Heart right ventricle (tissue), 16 donors: ENCODE results near the gene TWSG1. TPM values are rescaled to one million over a fixed set of nuclear protein-coding genes. Genes with fewer than 3 reads are reported as not detected.

Source experiments
- ATAC-seq, 8 donors: fragments of 200-7000 bp; cut with Tn5 transposase; one replicate each; pipeline ENCODE4 v1.9.1; 2020; ENCODE audit warnings: mild to moderate bottlenecking in 8 of 8, moderate library complexity in 8 of 8, moderate number of reproducible peaks in 1 of 8
- DNase-seq, 2 donors: peaks; one replicate each; pipeline ENCODE4 v3.0.0-alpha.2; 2020
- H3K27ac ChIP-seq, 10 donors: fragments of 200-600 bp; sonication (generic) in 2 of 10; one replicate each; pipeline versions ENCODE4 v1.5.0 to v1.8.0; 2020 to 2022; ENCODE audit warnings: mild to moderate bottlenecking in 3 of 10
- H3K27me3 ChIP-seq, 7 donors: fragments of 200-600 bp; one replicate each; pipeline ENCODE4 v1.8.0; 2021 to 2022; ENCODE audit warnings: mild to moderate bottlenecking in 2 of 7
- H3K36me3 ChIP-seq, 9 donors: fragments of 200-600 bp; sonication (generic) in 1 of 9; one replicate each; pipeline versions ENCODE4 v1.5.0 to v1.8.0; 2020 to 2022; ENCODE audit warnings: mild to moderate bottlenecking in 2 of 9
- H3K4me1 ChIP-seq, 9 donors: fragments of 200-600 bp; sonication (generic) in 1 of 9; one replicate each; pipeline versions ENCODE4 v1.5.0 to v1.8.0; 2020 to 2022; ENCODE audit warnings: mild to moderate bottlenecking in 4 of 9
- H3K4me3 ChIP-seq, 10 donors: fragments of 200-600 bp; sonication (generic) in 2 of 10; one replicate each; pipeline versions ENCODE4 v1.5.0 to v1.8.0; 2020 to 2022; ENCODE audit warnings: mild to moderate bottlenecking in 7 of 10, moderate library complexity in 2 of 10
- H3K9me3 ChIP-seq, 11 donors: fragments of 200-600 bp in 10 of 11; sonication (generic) in 2 of 11; one replicate each; pipeline versions ENCODE4 v1.5.0 to v1.8.0; 2013 to 2022; ENCODE audit warnings: mild to moderate bottlenecking in 2 of 11, control low read depth in 1 of 11, moderate library complexity in 1 of 11
- WGBS, 2 donors: extraction: QIAGEN DNeasy Blood & Tissue Kit; methylation state at CpG; one replicate each; pipeline ENCODE4 v1.1.7; 2013; ENCODE audit warnings: inconsistent platforms in 1 of 2; 5-methylcytosine and 5-hydroxymethylcytosine counted together
- intact Hi-C, 10 donors: fragments of 100-400 bp; cut with DNase I; formaldehyde crosslinking; loops; one replicate each; pipeline versions ENCODE4 v1.11.1 to v1.14.2; 2022
- polyA plus RNA-seq, 2 donors: library from polyadenylated mRNA; stranded (reverse); fragments of 200-250 nt; gene quantifications; one replicate each; pipeline ENCODE4 v1.2.3, GENCODE V29; 2013
- total RNA-seq, 10 donors: library from RNA; stranded (reverse); fragmentation: NEBNext Ultra II Directional in 3 of 10; extraction: Animal tissue kit (Norgen Biotek cat#: 25700) in 3 of 10; gene quantifications; one replicate each; pipeline versions ENCODE4 v1.2.1 to v1.2.4, GENCODE V29; 2021 to 2023
- TF ChIP-seq, protein P1 (sequence below), 9 donors: fragments of 200-600 bp; sonication (generic) in 2 of 9; IDR thresholded peaks; one replicate each; pipeline versions ENCODE4 v1.5.0 to v1.8.0; 2021 to 2022; ENCODE audit warnings: antibody characterized with exemption in 9 of 9, mild to moderate bottlenecking in 5 of 9, moderate library complexity in 1 of 9
- donor health status: Arrhythmogenic right ventricular cardiomyopathy.
- donor health status: ischemic (EF 13 %, LVEDD 7.1; RV severe dilation, severe dysfunction).
- donor health status: healthy with polysubstance abuse.
- donor health status: DM: no; HTN: yes; CAD: no.
- donor health status: DM: no; HTN: no; CAD: no.
- donor health status: ischemic (EF 25% LVEDD 6.9; RV normal size, moderate dysfunction).
- donor health status: ischemic (EF 25% LVEDD 5.7; RV mildly dilated, moderate dysfunction).
- donor health status: healthy.
- donor health status: DM: yes; HTN: yes; CAD: no.
- donor health status: Ischemic cardiomyopathy.
- donor health status: ischemic (EF 35%, LVEDD 5.7; RV mildly dilated, moderate dysfunction).
- donor health status: nonischemic (EF 11% LVEDD 7.7; RV severe dilation, severe dysfunction).
- donor health status: DM: yes; HTN: yes; CAD: no.
- donor health status: PGD.
- donor health status: ischemic (EF 29% LVEDD 5.4; RV normal size, mild dysfunction).
- donor health status: nonischemic (EF 23%, LVEDD 6.1; RV moderate dilation, normal function).

TWSG1 gene
- total and polyA plus RNA-seq, 12 donors: 6.6 to 15.0 (median 11.2) TPM

- Histone ChIP-seq H3K9me3 (peaks cover 0 to 7% (median 0%) of the 10 kb centered on the region in 11 donors), H3K27ac (no peak overlapping the region), H3K4me1 (peaks cover 0 to 4% (median 0%) of the 10 kb centered on the region in 9 donors), H3K36me3 (peaks cover 0 to 5% (median 0%) of the 10 kb centered on the region in 9 donors), H3K27me3 (no peaks in the 10 kb centered on the region), H3K4me3 (no peak overlapping the region)
- DNase-seq: no peak
- WGBS, 2 donors: 63 to 64% methylated on average over 4 of the region's 4 CpGs
- ATAC-seq: no peak
- intact Hi-C loops: no loop called here
- TF ChIP-seq, protein P1, sequence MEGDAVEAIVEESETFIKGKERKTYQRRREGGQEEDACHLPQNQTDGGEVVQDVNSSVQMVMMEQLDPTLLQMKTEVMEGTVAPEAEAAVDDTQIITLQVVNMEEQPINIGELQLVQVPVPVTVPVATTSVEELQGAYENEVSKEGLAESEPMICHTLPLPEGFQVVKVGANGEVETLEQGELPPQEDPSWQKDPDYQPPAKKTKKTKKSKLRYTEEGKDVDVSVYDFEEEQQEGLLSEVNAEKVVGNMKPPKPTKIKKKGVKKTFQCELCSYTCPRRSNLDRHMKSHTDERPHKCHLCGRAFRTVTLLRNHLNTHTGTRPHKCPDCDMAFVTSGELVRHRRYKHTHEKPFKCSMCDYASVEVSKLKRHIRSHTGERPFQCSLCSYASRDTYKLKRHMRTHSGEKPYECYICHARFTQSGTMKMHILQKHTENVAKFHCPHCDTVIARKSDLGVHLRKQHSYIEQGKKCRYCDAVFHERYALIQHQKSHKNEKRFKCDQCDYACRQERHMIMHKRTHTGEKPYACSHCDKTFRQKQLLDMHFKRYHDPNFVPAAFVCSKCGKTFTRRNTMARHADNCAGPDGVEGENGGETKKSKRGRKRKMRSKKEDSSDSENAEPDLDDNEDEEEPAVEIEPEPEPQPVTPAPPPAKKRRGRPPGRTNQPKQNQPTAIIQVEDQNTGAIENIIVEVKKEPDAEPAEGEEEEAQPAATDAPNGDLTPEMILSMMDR (IDR thresholded peaks at IDR 0.05): no peak
Measured at GRCh38 chr18:9380621-9381395, 46.2 kb downstream of the TWSG1 start.

- no peak for ATAC-seq
Measured at GRCh38 chr18:9386879-9387278, 52.3 kb downstream of the TWSG1 start.

DNA sequence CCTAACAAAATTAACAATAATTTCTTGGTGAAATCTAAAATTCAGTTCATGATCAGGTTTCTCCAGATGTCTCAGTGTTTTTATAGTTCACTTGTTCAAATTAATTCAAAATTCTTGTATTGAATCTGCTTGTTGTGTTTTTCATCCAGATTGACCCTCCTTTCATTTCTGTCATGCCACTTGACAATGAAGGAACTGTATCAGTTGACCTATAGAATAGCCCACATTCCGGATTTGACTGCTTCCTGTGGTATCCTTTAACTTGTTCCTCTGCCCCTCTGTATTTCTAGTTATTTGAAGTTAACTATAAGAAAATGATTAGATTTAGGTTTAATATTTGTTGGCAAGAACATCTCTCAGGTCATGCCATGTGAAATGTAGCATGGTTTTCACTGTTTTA is 53.3 kb downstream of the TWSG1 start:
- Histone ChIP-seq H3K27me3 (no peaks in the 10 kb centered on the region), H3K36me3 (peaks cover 0 to 21% (median 4%) of the 10 kb centered on the region in 9 donors), H3K4me1 (no peaks in the 10 kb centered on the region), H3K27ac (no peak overlapping the region), H3K4me3 (no peak overlapping the region), H3K9me3 (peaks cover 0 to 22% (median 14%) of the 10 kb centered on the region in 11 donors)
- no peak for ATAC-seq
- DNase-seq: no peak
- intact Hi-C loops: no loop called here
- TF ChIP-seq, protein P1 (IDR thresholded peaks at IDR 0.05): no peak
- 72 to 76% methylated on average over 1 of the region's 1 CpG for WGBS, 2 donors

More at GRCh38 chr18:9386879-9387278, 52.3 kb downstream of the TWSG1 start:
- H3K27me3 ChIP-seq: no peaks in the 10 kb centered on the region
- WGBS, 2 donors: 61 to 70% methylated on average over 1 of the region's 1 CpG
- H3K27ac ChIP-seq: no peak overlapping the region
- TF ChIP-seq, protein P1 (IDR thresholded peaks at IDR 0.05): no peak
- no peak for DNase-seq
- peaks cover 0 to 16% (median 4%) of the 10 kb centered on the region in 9 donors for H3K36me3 ChIP-seq
- H3K9me3 ChIP-seq: peaks cover 0 to 16% (median 10%) of the 10 kb centered on the region in 11 donors
- H3K4me1 ChIP-seq: no peaks in the 10 kb centered on the region
- H3K4me3 ChIP-seq: no peak overlapping the region
- intact Hi-C loops: no loop called here

DNA sequence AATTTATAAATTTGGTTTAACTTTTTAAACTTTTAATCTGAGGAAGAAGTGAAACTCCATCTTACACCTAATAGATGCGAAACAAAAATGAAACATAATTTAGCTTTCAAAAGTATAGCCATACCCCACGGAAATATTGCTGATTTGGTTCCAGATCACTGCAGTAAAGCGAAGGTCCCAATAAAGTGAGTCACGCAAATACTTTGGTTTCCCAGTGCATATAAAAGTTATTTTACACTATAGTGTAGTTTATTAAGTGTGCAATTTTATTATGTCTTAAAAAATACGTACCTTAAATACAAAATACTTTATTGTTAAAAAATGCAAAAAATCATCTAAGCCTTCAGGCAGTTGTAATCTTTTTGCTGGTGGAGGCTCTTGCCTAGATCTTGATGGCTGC is 55.1 kb downstream of the TWSG1 start:
- Histone ChIP-seq H3K9me3 (peaks cover 0 to 22% (median 14%) of the 10 kb centered on the region in 11 donors), H3K36me3 (peaks cover 0 to 27% (median 4%) of the 10 kb centered on the region in 9 donors), H3K27me3 (no peaks in the 10 kb centered on the region), H3K4me1 (no peaks in the 10 kb centered on the region), H3K4me3 (no peak overlapping the region), H3K27ac (no peak overlapping the region)
- TF ChIP-seq, protein P1 (IDR thresholded peaks at IDR 0.05): no peak
- intact Hi-C loops: no loop called here
- 96 to 97% methylated on average over 5 of the region's 5 CpGs for whole genome bisulfite sequencing, 2 donors
- DNase-seq (no peak), ATAC-seq (no peak)
